Adipose tissue (tissue), 3 donors: ENCODE results near the gene PTPRM. TPM values are rescaled to one million over a fixed set of nuclear protein-coding genes. Genes with fewer than 3 reads are reported as not detected.

ENCODE experiments used
- H3K27ac ChIP-seq: one replicate; pipeline ENCODE4 v1.5.1; 2013; ENCODE audit warnings: low read depth, low read length
- WGBS, 3 donors: extraction: QIAGEN DNeasy Blood & Tissue Kit; methylation state at CpG; one replicate each; pipeline ENCODE4 v1.1.7; 2013; 5-methylcytosine and 5-hydroxymethylcytosine counted together
- polyA plus RNA-seq, 3 donors: library from polyadenylated mRNA; stranded (reverse); fragments of 200-250 nt; gene quantifications; one replicate each; pipeline ENCODE4 v1.2.3, GENCODE V29; 2013
- donor health status: healthy with polysubstance abuse.
- donor health status: Bipolar disorder and iron deficiency.
- donor health status: healthy.

PTPRM gene
- polyA plus RNA-seq, 3 donors = 20.6 to 106 (median 88.9) TPM

GRCh38 chr18:8208716-8209115 lies 641.6 kb downstream of the PTPRM start:
- H3K27ac ChIP-seq = no peak overlapping the region
- WGBS, 3 donors = 48 to 68% (median 62%) methylated on average over 6 of the region's 6 CpGs

GRCh38 chr18:8212896-8213780 lies 646.0 kb downstream of the PTPRM start:
- WGBS, 3 donors = 63 to 78% (median 78%) methylated on average over 8 of the region's 8 CpGs
- H3K27ac ChIP-seq = no peak overlapping the region

GRCh38 chr18:8215741-8216140 lies 648.6 kb downstream of the PTPRM start:
- WGBS, 3 donors = 86 to 96% (median 93%) methylated on average over 2 of the region's 2 CpGs
- no peak overlapping the region for H3K27ac ChIP-seq

GRCh38 chr18:8217051-8217564 lies 650.0 kb downstream of the PTPRM start:
- H3K27ac ChIP-seq = no peak overlapping the region
- 77 to 84% (median 80%) methylated on average over 8 of the region's 8 CpGs for WGBS, 3 donors

GRCh38 chr18:8218197-8218596 lies 651.1 kb downstream of the PTPRM start:
- 90 to 91% (median 91%) methylated on average over 4 of the region's 4 CpGs for WGBS, 3 donors
- H3K27ac ChIP-seq = no peak overlapping the region

GRCh38 chr18:8221452-8221851 lies 654.3 kb downstream of the PTPRM start:
- 83 to 87% (median 85%) methylated on average over 3 of the region's 3 CpGs for WGBS, 3 donors
- H3K27ac ChIP-seq = no peak overlapping the region

GRCh38 chr18:8224576-8224975 lies 657.5 kb downstream of the PTPRM start:
- no peak overlapping the region for H3K27ac ChIP-seq
- 96 to 98% (median 97%) methylated on average over 3 of the region's 3 CpGs for WGBS, 3 donors

- H3K27ac ChIP-seq = no peak overlapping the region
- 76 to 85% (median 77%) methylated on average over 5 of the region's 5 CpGs for WGBS, 3 donors
Observed at GRCh38 chr18:8229040-8229439, 661.9 kb downstream of the PTPRM start.

GRCh38 chr18:8229787-8230186 lies 662.7 kb downstream of the PTPRM start:
- WGBS, 3 donors = 96 to 98% (median 98%) methylated on average over 3 of the region's 3 CpGs
- no peak overlapping the region for H3K27ac ChIP-seq

- H3K27ac ChIP-seq = no peak overlapping the region
- WGBS, 3 donors = 69 to 80% (median 70%) methylated on average over 5 of the region's 5 CpGs
Observed at GRCh38 chr18:8231316-8231715, 664.2 kb downstream of the PTPRM start.

GRCh38 chr18:8232791-8233190 lies 665.7 kb downstream of the PTPRM start:
- H3K27ac ChIP-seq = no peak overlapping the region
- 76 to 82% (median 76%) methylated on average over 4 of the region's 4 CpGs for WGBS, 3 donors

GRCh38 chr18:8235894-8236293 lies 668.8 kb downstream of the PTPRM start:
- H3K27ac ChIP-seq = no peak overlapping the region
- 94 to 97% (median 96%) methylated on average over 3 of the region's 3 CpGs for WGBS, 3 donors

GRCh38 chr18:8238507-8238906 lies 671.4 kb downstream of the PTPRM start:
- 88 to 94% (median 91%) methylated on average over 5 of the region's 5 CpGs for WGBS, 3 donors
- H3K27ac ChIP-seq = no peak overlapping the region

GRCh38 chr18:8241731-8242130 lies 674.6 kb downstream of the PTPRM start:
- 31 to 68% (median 39%) methylated on average over 1 of the region's 1 CpG for WGBS, 3 donors
- H3K27ac ChIP-seq = no peak overlapping the region

- H3K27ac ChIP-seq = no peak overlapping the region
- WGBS, 3 donors = 61 to 64% (median 62%) methylated on average over 1 of the region's 1 CpG
Observed at GRCh38 chr18:8242151-8242696, 675.1 kb downstream of the PTPRM start.

- 80 to 86% (median 84%) methylated on average over 6 of the region's 6 CpGs for WGBS, 3 donors
- H3K27ac ChIP-seq = no peak overlapping the region
Observed at GRCh38 chr18:8247700-8248099, 680.6 kb downstream of the PTPRM start.

GRCh38 chr18:8248576-8248975 lies 681.5 kb downstream of the PTPRM start:
- no peak overlapping the region for H3K27ac ChIP-seq
- 84 to 89% (median 87%) methylated on average over 4 of the region's 4 CpGs for WGBS, 3 donors

GRCh38 chr18:8249811-8250210 lies 682.7 kb downstream of the PTPRM start:
- 91 to 100% (median 95%) methylated on average over 2 of the region's 2 CpGs for WGBS, 3 donors
- no peak overlapping the region for H3K27ac ChIP-seq

- H3K27ac ChIP-seq = no peak overlapping the region
- WGBS, 3 donors = 93 to 98% (median 98%) methylated on average over 3 of the region's 3 CpGs
Observed at GRCh38 chr18:8252371-8252770, 685.3 kb downstream of the PTPRM start.

GRCh38 chr18:8253944-8254343 lies 686.8 kb downstream of the PTPRM start:
- WGBS, 3 donors = 88 to 92% (median 89%) methylated on average over 1 of the region's 1 CpG
- no peak overlapping the region for H3K27ac ChIP-seq
